Activated T-helper 1 cell treated with anti-CD3 and anti-CD28 coated beads, Interleukin-2, amount 50 U/mL, for 16 hours (primary cell): ENCODE data around the gene HS6ST2.

Source experiments
- DNase-seq, 2 donors: peaks; one replicate each; pipeline ENCODE4 v3.0.0-alpha.2; 2020; ENCODE audit warnings: low read depth in 1 of 2, low spot score in 1 of 2

HS6ST2 gene

DNA sequence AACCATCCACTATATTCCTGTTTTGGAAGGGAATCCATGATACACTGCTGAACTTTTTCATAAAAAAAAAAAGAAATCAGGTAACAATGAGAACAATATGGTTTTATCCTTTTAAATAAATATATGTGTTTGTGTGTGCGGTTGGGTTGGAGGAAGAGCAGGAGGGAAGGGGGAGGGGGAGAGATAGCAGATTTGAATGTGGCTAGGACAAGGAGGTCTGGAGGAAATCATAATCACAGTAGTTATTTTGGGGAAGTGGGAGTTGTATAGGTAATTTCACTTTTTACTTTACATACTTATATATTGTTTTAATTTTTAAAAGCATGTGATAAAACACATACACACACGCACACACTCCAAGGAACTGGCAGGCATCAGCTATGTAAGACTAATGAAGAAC is 335.1 kb downstream of the HS6ST2 start:
- DNase-seq, result no peak

DNA sequence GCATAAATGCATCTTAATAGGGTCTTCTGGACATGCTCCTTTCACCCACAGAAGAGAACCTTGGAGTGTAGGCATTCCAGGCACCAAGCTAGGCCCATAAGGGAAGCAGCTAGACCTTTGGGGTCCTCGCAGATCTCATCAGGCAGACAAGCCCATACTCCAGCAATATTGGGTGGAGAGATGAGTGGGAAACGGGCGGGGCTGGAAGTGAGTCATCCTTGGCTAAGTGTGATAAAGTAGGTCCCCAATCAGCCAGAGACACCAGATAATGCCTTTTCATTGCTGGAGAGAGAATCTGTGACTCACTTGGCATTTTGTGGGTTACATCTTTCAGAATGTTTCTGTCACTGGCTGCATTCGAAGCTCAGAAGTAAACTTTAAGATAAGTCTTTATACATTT is 336.3 kb downstream of the HS6ST2 start:
- DNase-seq, result peak in 1 of 2 donors; percentile 4

DNA sequence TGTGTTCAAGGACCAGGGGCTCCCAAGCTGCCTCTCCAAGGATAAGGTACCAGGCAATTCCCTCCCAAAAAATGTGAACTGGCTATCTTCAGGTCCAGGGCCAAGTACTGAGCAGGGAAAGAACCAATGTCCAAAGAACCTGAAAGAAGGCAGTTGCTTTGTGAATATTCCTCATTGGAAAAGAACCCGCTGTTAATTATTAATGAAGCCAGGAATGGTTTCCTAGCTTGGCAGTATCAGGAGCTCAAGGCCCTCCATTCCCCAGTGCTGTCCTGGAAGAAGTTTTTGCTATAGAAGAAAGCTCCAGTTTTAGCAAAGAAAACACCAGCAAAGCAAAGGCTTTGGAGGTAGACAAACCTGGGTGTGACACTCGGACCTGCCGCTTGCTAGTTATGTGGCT is 339.6 kb downstream of the HS6ST2 start:
- DNase-seq, result no peak

DNA sequence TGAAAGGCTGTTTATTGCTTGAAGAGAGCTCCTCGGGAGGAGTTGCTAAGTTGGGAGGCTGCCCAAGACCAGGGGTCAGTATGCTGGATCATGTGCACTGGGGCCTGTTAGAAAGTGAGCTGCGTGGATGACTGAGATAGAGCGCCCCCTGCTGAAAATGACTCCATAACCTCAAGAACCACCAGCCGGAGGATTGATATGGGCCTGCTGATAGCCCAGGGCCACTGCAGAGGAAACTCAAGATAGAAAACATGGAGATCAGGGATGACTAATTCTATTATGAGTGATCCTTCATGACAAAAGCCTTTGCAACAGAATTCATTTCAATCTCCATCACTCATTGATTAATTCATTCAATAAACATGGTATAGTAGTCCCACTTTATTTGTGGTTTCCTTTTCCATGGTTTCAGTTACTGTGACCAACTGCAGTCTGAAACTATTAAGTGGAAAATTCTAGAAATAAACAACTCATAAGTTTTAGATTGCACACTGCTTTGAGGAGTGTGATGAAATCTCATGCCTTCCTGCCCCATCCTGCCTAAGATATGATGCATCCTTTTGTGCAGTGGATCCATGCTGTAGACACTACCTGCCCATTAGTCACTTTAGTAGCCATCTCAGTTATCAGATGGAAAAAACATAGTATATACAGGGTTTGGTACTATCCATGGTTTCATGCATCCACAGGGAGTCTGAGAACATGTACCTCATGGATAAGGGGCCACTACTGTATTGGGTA is 342.9 kb downstream of the HS6ST2 start:
- peak; percentile 3 to 5 for DNase-seq

DNA sequence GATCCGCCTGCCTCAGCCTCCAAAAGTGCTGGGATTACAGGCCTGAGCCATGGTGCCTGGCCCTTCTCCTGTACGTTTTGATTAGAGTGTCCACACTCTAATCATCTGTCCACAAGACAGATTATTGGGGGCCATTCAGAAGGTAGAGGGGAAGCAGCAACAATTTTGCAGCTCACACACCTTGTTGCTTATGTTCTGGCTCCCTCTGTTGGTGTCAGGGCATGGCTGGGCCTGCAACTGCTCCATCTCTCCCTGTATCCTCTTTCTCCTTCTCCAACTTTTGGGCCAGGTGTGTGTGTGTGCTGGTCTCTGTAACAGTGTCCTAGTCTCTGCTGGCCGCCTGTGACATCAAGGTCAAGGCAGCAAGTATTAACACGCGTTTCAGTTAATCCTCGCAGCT is 344.1 kb downstream of the HS6ST2 start:
- no peak for DNase-seq

DNA sequence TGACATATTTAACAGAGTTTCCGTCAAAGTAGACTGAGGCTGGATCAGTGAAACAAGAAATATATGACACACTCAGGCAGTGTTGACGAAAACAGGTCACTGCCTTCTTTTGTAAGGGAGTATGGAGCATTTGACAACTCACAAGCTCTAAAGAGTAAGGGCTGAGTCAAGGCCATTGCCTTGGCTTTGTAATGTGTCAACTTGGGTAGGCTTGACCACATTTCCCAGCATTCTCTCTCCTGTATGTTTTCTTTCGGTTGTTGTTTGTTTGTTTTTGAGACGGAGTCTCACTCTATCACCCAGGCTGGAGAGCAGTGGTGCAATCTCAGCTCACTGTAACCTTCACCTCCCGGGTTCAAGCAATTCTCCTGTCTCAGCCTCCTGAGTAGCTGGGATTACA is 344.6 kb downstream of the HS6ST2 start:
- no peak for DNase-seq

DNA sequence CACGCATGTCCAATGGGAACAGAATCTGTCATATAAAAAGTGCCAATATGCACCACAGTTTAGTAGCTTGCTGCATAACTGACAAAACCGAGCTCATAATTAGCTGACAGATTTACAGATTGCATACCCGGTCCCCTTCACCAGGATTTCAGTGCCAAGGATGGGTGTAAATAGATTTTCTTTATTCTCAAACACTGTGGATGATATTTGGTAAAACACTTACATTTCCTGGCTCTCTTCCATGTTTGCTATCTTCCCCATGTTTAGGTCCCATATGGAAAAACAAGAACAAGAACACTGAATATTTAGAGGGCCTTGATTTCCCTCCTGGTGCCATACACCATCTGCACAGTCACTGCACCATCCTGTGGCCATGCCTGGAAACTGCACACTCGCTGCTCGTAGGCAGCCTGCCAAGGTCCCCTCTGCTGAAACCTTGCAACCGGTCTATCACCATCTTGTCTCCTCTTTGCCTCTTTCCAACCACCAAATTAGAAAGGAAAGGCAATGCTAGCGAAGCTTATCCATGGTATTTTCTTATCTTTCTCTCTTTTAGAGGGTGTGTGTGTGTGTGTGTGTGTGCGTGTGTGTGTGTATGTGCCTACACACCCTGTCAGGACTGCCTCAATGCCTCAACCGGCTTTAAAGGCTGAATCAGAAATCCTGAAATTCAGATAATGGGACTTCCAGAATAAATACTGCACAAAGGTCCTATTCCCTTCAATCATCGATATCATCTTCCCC is 345.4 kb downstream of the HS6ST2 start:
- peak in 1 of 2 donors; percentile 2 for DNase-seq

DNA sequence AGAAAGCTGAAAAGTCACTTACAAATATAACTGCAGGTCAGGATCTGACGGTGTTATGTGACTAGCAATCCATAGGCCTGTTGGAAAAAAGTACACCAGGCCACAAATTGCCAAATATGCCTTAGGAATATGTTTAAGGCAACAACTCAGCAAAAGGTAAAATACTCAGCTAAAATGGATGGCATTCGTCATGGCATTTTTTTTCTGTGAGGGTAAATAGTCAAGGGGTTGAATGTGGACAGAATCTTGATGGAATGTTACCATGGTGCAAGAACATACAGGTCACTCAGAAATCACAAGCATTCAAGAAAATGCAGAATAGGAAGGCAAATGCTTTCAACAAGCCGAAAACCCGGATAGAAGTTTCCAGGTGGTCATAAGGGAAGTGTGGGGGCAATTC is 347.9 kb downstream of the HS6ST2 start:
- no peak for DNase-seq

DNA sequence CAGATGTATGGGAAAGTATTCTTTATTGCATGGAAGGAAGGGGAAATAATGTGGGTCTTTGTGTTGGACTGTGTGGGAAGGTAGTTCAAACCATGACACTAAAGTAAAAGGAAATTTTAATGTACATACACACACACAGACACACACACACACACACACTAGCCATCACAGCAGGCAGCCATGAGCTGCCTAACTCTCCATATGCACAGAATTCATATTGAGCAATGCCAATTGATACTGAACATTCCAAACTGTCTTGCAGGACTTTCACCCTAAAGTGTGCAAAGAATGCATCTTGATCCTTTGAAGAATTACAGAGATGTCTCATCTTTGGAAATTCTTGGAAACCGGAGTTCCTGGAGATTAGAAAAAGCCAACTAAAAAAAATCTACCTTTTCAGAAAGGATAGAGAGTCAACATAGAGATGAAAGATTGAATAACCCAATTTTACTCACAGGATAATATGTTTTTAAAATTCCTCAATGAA is 349.0 kb downstream of the HS6ST2 start:
- DNase-seq, result no peak

DNA sequence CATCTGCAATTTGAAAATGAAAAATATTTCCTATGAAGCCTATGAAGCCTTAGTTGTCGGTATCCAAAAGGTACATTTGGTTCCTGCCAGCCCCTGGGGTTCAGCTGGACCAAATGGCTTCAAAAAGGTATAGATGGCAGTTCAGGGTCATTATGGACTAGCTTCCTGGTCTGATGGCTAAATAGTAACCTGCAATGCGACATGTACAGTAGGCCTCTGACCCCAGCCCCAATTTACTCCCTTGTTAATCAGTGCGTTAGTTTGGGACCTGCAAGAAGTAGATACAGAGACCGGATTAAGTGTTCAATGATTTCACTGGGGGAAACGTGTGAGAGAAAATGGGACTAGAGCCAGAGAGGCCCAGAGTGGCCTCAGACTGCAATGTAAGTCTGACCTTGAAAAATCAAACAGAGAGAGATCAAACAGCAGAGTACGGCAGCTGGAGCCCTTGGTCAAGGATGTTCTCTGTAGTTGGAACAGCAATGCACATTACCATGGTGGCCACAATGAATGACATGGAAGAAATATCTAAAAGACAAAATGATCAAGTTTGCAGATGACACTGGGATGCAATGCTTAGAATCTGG is 354.6 kb downstream of the HS6ST2 start:
- DNase-seq, result no peak

DNA sequence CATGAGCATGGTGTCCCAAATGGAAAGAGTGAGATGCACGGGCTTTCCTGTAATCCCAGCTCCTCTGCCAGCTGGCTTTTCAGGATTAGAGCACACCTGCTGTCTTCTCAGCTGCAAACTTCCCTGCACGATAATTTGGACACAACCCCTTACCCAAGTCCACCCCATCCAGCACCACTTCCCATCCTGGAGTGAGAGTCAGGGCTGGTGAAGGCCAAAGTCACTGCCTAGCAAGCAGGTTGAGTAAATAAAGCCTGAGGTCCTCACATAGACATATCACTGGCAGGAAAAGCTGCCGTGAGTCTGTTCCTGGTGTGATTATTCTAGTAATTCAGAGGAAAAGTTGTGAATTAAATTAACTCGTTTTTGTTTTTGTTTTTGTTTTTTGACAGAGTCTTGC is 355.7 kb downstream of the HS6ST2 start:
- no peak for DNase-seq

DNA sequence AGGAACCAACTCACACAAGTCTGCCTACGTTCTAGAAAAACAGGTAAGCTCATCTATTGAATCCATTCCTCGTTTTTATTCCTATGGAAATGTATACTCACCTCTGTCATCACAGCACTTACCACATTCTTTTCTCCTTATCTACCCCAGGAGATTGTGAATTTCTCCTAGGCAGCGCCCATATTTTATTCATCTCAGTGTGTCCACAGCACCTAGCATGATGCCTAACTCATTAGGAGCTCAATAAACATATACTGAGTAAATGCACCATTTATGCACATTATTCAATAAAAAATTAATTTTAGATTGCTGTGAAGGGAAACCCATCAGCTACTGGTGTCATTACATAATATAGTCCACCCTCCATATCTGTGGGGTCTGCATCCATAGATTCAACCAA is 363.4 kb downstream of the HS6ST2 start:
- no peak for DNase-seq

DNA sequence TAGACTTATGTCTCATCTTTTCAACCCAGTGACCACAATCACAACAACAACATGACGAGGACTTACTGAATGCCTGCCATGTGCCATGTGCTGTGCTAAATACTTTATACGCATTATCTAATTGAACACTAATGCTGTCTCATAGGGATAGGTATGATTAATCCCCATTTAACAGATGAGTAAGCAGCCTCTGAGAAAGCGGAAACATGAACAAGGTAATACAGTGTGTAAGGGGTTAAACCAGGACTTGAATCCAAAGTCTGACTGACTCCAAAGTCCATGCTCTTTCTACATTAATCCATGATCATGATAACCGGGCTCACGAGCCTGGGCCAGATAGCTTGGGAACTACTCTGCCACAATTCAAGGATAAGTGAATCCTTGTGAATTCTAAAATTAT is 364.3 kb downstream of the HS6ST2 start:
- no peak for DNase-seq

DNA sequence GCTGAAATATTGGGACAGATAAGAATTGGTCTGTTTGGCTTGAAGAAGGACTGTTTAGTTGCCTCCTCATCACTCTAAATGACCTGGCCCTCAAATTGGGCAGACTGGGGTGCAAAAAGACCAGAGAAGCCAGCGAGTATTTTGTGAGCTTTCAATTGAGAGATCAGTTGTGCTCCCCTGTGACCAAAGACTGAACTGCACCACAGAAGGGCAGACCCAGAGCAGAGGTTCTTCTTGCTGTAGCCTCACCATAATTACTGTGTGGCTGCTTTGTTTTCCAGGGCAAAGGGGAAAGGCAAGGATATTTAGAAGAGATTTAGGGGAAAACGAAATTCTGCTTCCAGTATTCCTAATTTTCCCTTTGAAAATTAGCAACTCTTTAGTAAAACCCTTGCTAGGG is 365.5 kb downstream of the HS6ST2 start:
- DNase-seq, result no peak

DNA sequence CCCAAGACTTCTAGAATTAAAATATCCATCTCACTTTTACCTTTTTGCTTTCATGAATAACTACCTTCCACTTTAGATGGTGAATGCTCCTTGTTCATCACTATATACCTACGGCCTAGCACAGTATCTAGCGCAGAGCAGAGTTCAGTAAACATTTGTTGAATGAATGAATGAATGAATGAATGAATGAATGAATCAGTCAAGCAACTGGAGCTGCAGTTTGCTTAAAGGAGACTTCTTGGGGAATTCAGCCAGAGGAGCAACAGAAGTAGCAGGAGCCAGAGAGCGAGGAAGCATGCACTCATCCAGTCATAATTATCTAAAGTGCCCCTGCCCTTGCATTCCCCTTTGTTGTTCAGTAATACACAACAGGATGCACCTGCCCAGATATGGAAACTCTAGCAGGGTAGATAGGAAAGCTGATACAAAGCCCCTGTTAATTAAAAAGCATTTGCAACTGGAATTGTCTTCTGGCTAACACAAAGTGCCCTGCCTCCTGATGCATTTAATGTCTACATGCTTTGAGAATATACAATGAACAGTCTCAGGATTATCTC is 366.6 kb downstream of the HS6ST2 start:
- no peak for DNase-seq

DNA sequence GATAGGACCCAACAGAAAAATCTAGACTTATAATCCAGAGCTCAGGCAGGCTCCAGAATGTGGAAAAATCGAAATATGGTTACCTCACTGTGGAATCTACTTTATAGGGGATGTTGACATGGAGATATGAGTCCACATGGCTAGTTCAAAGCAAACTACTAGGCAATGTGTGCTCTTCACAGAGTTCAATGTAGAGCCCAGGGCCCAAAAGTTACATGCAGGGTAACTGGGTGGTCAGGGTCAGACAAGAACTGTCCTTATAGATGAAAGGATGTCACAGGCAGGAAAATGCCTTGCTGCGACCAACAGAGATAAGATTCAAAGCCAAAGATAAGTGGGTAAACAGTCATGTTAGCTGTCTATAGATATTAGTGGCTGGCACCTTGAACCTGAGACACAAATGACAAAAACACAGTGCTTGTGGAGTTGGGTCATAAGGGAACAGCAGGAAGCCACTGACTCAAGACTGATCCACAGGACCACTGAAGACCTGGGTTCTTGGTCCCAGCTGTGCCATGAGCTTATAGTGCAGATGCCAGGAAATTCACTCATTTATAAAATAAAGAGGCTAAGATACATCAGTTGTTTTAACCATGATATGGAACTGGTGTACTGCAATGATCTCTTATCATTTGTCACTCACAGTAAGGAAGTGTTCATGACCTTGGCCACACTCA is 367.9 kb downstream of the HS6ST2 start:
- DNase-seq, result no peak

DNA sequence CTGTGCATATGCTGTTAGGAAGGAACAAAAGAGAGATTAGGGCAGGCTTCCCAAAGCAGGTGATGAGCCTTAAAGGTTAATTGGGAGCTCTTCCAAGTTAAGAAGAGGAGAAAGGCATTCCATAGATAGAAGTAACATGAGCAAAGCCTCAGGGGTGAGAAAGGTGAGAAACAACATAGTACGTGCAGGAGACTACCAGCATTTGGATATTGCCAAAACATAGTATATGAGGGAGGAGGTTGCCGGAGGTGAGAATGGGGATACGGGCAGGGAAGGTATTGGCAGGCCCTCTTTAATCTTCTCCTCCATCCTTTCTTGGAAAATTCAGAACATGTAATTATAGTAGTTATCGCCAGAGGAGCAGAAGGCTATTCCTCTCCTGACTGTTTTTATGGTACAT is 373.5 kb downstream of the HS6ST2 start:
- no peak for DNase-seq

DNA sequence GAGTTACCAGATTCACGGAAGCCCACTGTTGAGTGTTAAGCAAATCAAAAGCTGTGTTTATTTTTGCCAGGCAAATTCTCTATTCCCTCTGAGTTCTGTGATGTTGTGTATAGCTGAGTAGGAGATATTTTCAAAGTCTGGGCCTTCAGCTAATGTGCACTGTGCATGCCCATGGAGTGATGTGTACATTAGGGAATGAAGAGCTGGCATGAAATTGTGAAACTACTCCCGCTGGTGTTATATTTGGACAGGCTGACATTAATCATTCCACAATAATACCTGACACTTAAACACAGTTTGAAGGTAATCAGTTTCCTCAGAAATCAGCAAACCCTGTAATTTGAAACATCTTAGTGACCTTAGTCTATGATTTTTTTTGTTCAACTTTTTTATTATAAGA is 381.5 kb downstream of the HS6ST2 start:
- no peak for DNase-seq
